Mesothelial cell of epicardium (in vitro differentiated cells): ENCODE results near the gene SH3RF3. TPM values are rescaled to one million over a fixed set of nuclear protein-coding genes. Genes with fewer than 3 reads are reported as not detected.

Experiments used
- DNase-seq, 2 experiments: peaks; one replicate each; pipeline ENCODE4 v3.0.0; 2021; ENCODE audit warnings: low spot score in 2 of 2; ENCODE audit not compliant: unreplicated experiment in 2 of 2
- H3K27ac Mint-ChIP-seq: 2 replicates; pipeline ENCODE4 v1.8.0; 2021; ENCODE audit warnings: mixed read lengths
- H3K27me3 Mint-ChIP-seq: 2 replicates; pipeline ENCODE4 v1.8.0; 2021; ENCODE audit warnings: low read depth, mixed read lengths
- H3K36me3 Mint-ChIP-seq: 2 replicates; pipeline ENCODE4 v1.8.0; 2021; ENCODE audit warnings: mixed read lengths
- H3K4me1 Mint-ChIP-seq: 2 replicates; pipeline ENCODE4 v1.8.0; 2021; ENCODE audit warnings: mixed read lengths
- H3K4me3 Mint-ChIP-seq: 2 replicates; pipeline ENCODE4 v1.8.0; 2021; ENCODE audit warnings: mild to moderate bottlenecking, moderate library complexity, mixed read lengths
- H3K9me3 Mint-ChIP-seq: 2 replicates; pipeline ENCODE4 v1.8.0; 2021; ENCODE audit warnings: mixed read lengths
- total RNA-seq: library from RNA; stranded (reverse); gene quantifications from 3 replicates; pipeline ENCODE4 v1.2.1, GENCODE V29; 2021
- TF ChIP-seq, protein P1 (sequence below): fragments of 200-600 bp; sonication (generic); IDR thresholded peaks from one replicate; pipeline ENCODE4 v1.5.0; 2021; ENCODE audit warnings: antibody characterized with exemption; ENCODE audit not compliant: unreplicated experiment

SH3RF3 gene
- total RNA-seq, 1 donor from 2014 or later = 2.7 TPM

DNA sequence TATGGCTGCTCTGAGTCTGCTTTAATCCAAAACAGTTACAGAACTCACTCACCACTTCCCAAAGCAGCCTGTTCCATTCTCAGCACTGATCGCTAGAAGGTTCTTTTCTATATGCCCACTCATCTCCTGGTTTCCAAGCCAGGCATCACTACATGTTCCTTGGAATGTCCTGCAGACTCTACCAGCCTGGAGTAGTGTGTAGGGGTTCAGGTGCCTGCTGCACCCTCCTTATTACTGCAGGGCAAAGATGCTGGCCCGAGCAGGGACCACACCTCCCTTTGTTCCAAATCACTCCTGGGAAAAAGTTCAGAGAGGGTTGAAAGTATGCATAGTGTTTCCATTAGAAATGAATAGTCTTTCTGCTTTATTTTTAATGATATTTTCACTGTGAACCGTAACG, 196.6 kb downstream of the SH3RF3 start:
- no peaks in the 10 kb centered on the region for H3K36me3 Mint-ChIP-seq
- peaks cover 15% of the 10 kb centered on the region for H3K4me1 Mint-ChIP-seq
- H3K27ac Mint-ChIP-seq = no peak overlapping the region
- H3K9me3 Mint-ChIP-seq = peaks cover 8% of the 10 kb centered on the region
- no peak for DNase-seq
- TF ChIP-seq, protein P1, sequence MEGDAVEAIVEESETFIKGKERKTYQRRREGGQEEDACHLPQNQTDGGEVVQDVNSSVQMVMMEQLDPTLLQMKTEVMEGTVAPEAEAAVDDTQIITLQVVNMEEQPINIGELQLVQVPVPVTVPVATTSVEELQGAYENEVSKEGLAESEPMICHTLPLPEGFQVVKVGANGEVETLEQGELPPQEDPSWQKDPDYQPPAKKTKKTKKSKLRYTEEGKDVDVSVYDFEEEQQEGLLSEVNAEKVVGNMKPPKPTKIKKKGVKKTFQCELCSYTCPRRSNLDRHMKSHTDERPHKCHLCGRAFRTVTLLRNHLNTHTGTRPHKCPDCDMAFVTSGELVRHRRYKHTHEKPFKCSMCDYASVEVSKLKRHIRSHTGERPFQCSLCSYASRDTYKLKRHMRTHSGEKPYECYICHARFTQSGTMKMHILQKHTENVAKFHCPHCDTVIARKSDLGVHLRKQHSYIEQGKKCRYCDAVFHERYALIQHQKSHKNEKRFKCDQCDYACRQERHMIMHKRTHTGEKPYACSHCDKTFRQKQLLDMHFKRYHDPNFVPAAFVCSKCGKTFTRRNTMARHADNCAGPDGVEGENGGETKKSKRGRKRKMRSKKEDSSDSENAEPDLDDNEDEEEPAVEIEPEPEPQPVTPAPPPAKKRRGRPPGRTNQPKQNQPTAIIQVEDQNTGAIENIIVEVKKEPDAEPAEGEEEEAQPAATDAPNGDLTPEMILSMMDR = no peak
- no peak overlapping the region for H3K4me3 Mint-ChIP-seq
- H3K27me3 Mint-ChIP-seq = peaks cover 34% of the 10 kb centered on the region

DNA sequence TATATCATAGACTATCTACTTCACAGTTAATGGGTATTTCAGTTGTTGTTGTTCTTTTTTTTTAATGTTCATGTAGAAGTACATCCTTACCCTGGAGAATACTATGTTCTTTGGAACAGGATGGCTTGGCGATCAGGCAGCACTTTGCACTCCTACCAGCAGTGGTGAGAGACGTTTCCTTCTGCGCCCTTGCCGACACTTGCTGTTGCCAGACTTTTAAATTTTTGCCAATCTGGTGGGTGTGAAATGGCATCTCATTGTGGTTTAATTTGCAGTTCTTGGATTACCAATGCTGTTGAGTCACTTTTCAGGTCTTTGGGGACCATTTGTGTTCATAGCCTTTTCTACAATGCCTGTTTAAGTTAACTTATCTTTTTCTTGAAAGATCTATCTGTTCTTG, 197.3 kb downstream of the SH3RF3 start:
- H3K4me3 Mint-ChIP-seq = no peak overlapping the region
- peaks cover 38% of the 10 kb centered on the region for H3K27me3 Mint-ChIP-seq
- peaks cover 8% of the 10 kb centered on the region for H3K9me3 Mint-ChIP-seq
- H3K4me1 Mint-ChIP-seq = peaks cover 19% of the 10 kb centered on the region
- no peak for DNase-seq
- TF ChIP-seq, protein P1 = no peak
- H3K27ac Mint-ChIP-seq = no peak overlapping the region
- no peaks in the 10 kb centered on the region for H3K36me3 Mint-ChIP-seq

DNA sequence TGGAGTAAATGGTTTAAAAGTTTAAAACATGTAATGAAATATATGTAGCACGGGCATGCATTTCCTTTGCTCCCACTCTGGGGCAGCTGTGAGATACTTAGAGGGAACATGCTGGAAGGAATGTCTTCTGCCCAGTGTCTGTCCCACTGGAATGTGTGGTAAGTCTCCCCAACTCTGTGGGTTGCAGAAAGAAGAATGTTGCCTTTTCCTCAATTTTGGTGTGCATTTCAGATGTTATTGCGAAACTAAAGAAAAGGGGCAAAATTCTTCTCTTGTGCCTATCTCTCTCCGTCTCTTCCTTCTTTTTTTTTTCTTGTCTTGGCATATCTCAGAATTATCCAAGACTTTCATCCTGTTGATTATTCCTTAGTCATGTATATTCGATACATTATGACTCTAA, 201.1 kb downstream of the SH3RF3 start:
- H3K27me3 Mint-ChIP-seq = peaks cover 35% of the 10 kb centered on the region
- no peaks in the 10 kb centered on the region for H3K36me3 Mint-ChIP-seq
- H3K9me3 Mint-ChIP-seq = peaks cover 8% of the 10 kb centered on the region
- peaks cover 16% of the 10 kb centered on the region for H3K4me1 Mint-ChIP-seq
- no peak overlapping the region for H3K4me3 Mint-ChIP-seq
- TF ChIP-seq, protein P1 = no peak
- DNase-seq = no peak
- H3K27ac Mint-ChIP-seq = no peak overlapping the region

DNA sequence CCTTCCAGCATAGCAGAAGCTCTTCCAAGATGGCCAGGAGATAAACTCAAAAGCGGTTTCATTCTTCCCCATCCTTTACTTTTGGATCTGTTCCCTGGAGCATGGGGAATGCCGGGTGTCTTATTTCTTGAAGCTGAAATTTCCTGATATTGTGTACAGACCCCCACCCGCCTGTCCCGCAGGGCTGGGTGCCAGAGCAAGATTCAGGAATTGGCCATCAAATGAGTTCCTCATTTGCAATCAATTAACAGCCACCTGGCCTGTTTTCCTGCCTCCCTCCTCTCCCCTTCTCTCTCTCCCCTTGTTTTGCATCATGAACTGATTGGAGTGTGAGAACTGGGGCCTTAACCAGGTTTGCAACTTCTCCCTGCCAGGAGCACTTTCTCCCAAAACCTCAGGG, 202.1 kb downstream of the SH3RF3 start:
- TF ChIP-seq, protein P1 = no peak
- Mint-ChIP-seq H3K27me3 (peaks cover 30% of the 10 kb centered on the region), H3K36me3 (no peaks in the 10 kb centered on the region), H3K9me3 (peaks cover 8% of the 10 kb centered on the region), H3K4me1 (peaks cover 24% of the 10 kb centered on the region), H3K27ac (no peak overlapping the region), H3K4me3 (no peak overlapping the region)
- DNase-seq = no peak

DNA sequence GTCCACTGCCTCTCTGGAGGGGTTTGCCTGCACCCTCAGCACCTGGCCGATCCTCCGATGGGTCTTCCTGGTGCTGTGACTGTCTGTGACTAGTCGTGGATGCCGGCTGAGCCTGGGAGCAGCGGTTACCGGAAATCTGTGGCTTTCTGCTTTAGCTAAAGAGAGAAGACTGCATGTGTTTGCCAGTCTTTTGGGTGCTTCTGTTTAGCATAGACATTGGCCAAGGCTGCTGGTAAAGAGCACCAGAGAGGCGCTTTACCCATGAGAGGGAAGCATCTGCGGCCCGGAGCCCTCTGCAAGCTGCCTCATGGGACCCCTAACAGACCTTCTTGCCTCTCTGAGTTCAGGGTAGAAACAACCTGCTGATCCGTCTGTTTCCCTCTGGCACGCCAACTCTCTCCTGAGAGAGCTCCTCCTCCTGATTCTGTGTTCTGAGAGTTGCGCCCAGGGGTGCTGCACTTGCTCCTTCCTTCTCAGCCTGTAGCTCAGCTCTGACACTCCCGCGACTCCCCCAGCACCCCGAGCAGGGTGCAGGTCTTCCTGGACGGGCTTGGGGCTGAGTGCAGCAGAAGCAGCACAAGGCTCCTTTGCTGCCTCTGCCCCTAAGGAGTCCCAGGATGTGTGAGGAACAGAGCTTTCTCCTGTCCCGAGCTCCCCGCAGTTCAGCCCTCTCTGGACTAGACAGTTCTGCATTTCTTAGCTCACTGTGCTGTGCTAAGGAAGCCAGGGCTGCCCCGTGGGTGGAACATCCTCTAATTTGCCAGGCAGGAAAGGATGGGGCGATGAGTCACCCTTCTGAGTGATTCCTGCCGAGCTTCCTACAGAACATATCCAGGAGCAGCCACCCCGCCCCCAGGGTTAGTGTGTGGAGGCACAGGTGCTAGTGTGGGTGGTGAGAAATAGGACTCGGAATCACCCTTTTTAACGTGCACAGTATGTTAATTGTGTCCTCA, 203.2 kb downstream of the SH3RF3 start:
- peaks cover 8% of the 10 kb centered on the region for H3K9me3 Mint-ChIP-seq
- H3K4me3 Mint-ChIP-seq = no peak overlapping the region
- peaks cover 24% of the 10 kb centered on the region for H3K27me3 Mint-ChIP-seq
- no peak overlapping the region for H3K27ac Mint-ChIP-seq
- TF ChIP-seq, protein P1 = no peak
- H3K36me3 Mint-ChIP-seq = no peaks in the 10 kb centered on the region
- DNase-seq = no peak
- H3K4me1 Mint-ChIP-seq = peaks cover 29% of the 10 kb centered on the region
